Upper lobe of right lung (tissue), 1 donor: Measurements from ENCODE around the gene ANAPC10. TPM values are rescaled to one million over a fixed set of nuclear protein-coding genes. Genes with fewer than 3 reads are reported as not detected.
"Not testable (repeated sequence)": the region's sequence is repeated elsewhere in the genome, so short reads cannot be mapped to it uniquely, and the experiment has no call there.

Source experiments
- ATAC-seq: fragments of 200-7000 bp; cut with Tn5 transposase; one replicate; pipeline ENCODE4 v1.9.1; 2020; ENCODE audit warnings: mild to moderate bottlenecking, moderate library complexity
- DNase-seq: peaks from one replicate; pipeline ENCODE4 v3.0.0-alpha.2; 2020
- H3K27ac ChIP-seq: fragments of 200-600 bp; one replicate; pipeline ENCODE4 v1.8.0; 2022
- H3K27me3 ChIP-seq: fragments of 200-600 bp; one replicate; pipeline ENCODE4 v1.8.0; 2022; ENCODE audit warnings: mild to moderate bottlenecking
- H3K36me3 ChIP-seq: fragments of 200-600 bp; one replicate; pipeline ENCODE4 v1.8.0; 2022
- H3K4me1 ChIP-seq: fragments of 200-600 bp; one replicate; pipeline ENCODE4 v1.8.0; 2022
- H3K4me3 ChIP-seq: fragments of 200-600 bp; one replicate; pipeline ENCODE4 v1.8.0; 2022; ENCODE audit warnings: mild to moderate bottlenecking
- H3K9me3 ChIP-seq: fragments of 200-600 bp; one replicate; pipeline ENCODE4 v1.8.0; 2022
- CTCF ChIP-seq: fragments of 200-600 bp; IDR thresholded peaks from one replicate; pipeline ENCODE4 v1.8.0; 2022; ENCODE audit warnings: antibody characterized with exemption
- intact Hi-C: fragments of 100-400 bp; cut with DNase I; formaldehyde crosslinking; loops from one replicate; pipeline ENCODE4 v1.11.0; 2022
- total RNA-seq: library from RNA; stranded (reverse); fragmentation: NEBNext Ultra II Directional; extraction: Animal tissue kit (Norgen Biotek cat#: 25700); gene quantifications from one replicate; pipeline ENCODE4 v1.2.1, GENCODE V29; 2021
- donor health status: DM: no; HTN: yes; CAD: no; lungs with severe emphysema.

Gene ANAPC10
- total RNA-seq, 1 donor from 2014 or later = 17.5 TPM

DNA sequence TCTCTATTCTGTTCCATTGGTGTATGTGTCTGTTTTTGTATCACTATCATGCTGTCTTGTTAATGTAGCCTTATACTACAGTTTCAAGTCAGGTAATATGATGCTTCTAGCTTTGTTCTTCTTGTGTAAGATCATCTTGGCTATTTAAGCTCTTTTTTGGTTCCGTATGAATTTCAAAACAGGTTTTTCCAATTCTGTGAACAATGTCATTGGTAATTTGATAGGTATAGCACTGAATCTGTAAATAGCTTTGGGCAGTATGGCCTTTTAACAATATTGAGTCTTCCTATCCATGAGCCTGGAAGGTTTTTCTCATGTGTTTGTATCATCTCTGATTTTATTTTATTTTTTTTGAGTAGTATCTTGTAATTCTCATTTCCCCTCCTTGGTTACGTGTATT, 94.3 kb downstream of the ANAPC10 start:
- Histone ChIP-seq H3K27ac (no peak overlapping the region), H3K27me3 (no peaks in the 10 kb centered on the region), H3K9me3 (no peaks in the 10 kb centered on the region), H3K36me3 (no peaks in the 10 kb centered on the region), H3K4me1 (no peaks in the 10 kb centered on the region), H3K4me3 (no peak overlapping the region)
- intact Hi-C loops = no loop called here
- DNase-seq (no peak), ATAC-seq (no peak)
- no peak for TF ChIP-seq CTCF

- DNase-seq (no peak), ATAC-seq (no peak)
- TF ChIP-seq CTCF = no peak
- Histone ChIP-seq H3K27ac (no peak overlapping the region), H3K4me3 (no peak overlapping the region), H3K9me3 (no peaks in the 10 kb centered on the region), H3K27me3 (no peaks in the 10 kb centered on the region), H3K36me3 (no peaks in the 10 kb centered on the region), H3K4me1 (no peaks in the 10 kb centered on the region)
- intact Hi-C loops = no loop called here
These were observed 96.4 kb downstream of the ANAPC10 start for GRCh38 chr4:145001635-145002034.

GRCh38 chr4:145000656-145001055, 97.3 kb downstream of the ANAPC10 start:
- intact Hi-C loops, H3K36me3 ChIP-seq, H3K4me1 ChIP-seq, DNase-seq, ATAC-seq, H3K27me3 ChIP-seq, H3K27ac ChIP-seq, H3K4me3 ChIP-seq, H3K9me3 ChIP-seq: not testable (repeated sequence)

GRCh38 chr4:144989306-144989705, 108.7 kb downstream of the ANAPC10 start:
- Histone ChIP-seq H3K9me3 (no peaks in the 10 kb centered on the region), H3K36me3 (peaks cover under 1% of the 10 kb centered on the region), H3K4me3 (no peak overlapping the region), H3K27ac (no peak overlapping the region), H3K27me3 (no peaks in the 10 kb centered on the region), H3K4me1 (no peaks in the 10 kb centered on the region)
- DNase-seq = no peak
- no peak for ATAC-seq
- intact Hi-C loops = no loop called here
- no peak for TF ChIP-seq CTCF

- Histone ChIP-seq H3K36me3 (no peaks in the 10 kb centered on the region), H3K27me3 (no peaks in the 10 kb centered on the region), H3K27ac (no peak overlapping the region), H3K9me3 (peaks cover 6% of the 10 kb centered on the region), H3K4me1 (no peaks in the 10 kb centered on the region), H3K4me3 (no peak overlapping the region)
- ATAC-seq (no peak), DNase-seq (no peak)
- TF ChIP-seq CTCF = no peak
- intact Hi-C loops = no loop called here
These were observed 112.5 kb downstream of the ANAPC10 start for GRCh38 chr4:144985531-144985930.

DNA sequence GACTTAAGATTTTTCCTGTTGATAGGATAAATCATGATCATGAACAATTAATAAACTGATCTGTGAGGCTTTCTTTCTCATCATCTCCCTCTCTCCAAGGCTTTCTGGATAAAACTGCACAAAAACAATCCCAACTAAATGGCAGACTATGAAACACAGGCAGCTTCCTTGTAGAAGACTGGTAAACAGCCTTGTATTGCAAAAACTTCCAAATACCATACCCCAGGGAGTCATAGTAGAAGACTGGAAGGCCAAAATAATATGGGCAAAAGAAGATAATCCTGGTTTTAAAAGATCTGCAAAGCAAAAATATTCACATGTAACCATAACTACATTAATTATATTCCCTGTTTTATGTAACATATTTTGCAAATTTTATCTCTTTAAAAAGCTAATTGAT, 113.0 kb downstream of the ANAPC10 start:
- no peak for TF ChIP-seq CTCF
- Histone ChIP-seq H3K9me3 (peaks cover 6% of the 10 kb centered on the region), H3K4me1 (no peaks in the 10 kb centered on the region), H3K4me3 (no peak overlapping the region), H3K27ac (no peak overlapping the region), H3K36me3 (no peaks in the 10 kb centered on the region), H3K27me3 (no peaks in the 10 kb centered on the region)
- ATAC-seq (no peak), DNase-seq (no peak)
- intact Hi-C loops = no loop called here
